AG08395 (cell line): ENCODE results near the gene IGFL3.

Experiments
- DNase-seq: peaks from one replicate; pipeline ENCODE4 v3.0.0; 2012; ENCODE audit warnings: mixed read lengths, low spot score

Gene IGFL3

GRCh38 chr19:46076951-46077814 lies 47.3 kb downstream of the IGFL3 start:
- DNase-seq = peak; percentile 87

- no peak for DNase-seq
These were observed 48.2 kb downstream of the IGFL3 start for GRCh38 chr19:46076031-46076880.

GRCh38 chr19:46073268-46073922 lies 51.1 kb downstream of the IGFL3 start:
- peak; percentile 21 for DNase-seq
